H1 (cell line): ENCODE data around the gene PPP2R2C. TPM values are rescaled to one million over a fixed set of nuclear protein-coding genes. Genes with fewer than 3 reads are reported as not detected.

Source experiments
- CTCF ChIA-PET: fragments of 300-600 bp; sonication (Branson Sonifier 250); formaldehyde crosslinking; loops from one replicate; lab custom pipeline; 2021; ENCODE audit not compliant: partially characterized antibody; lab: Charles Lee
- POLR2A ChIA-PET: fragments of 300-600 bp; sonication (Branson Sonifier 250); formaldehyde crosslinking; loops from one replicate; lab custom pipeline; 2021; ENCODE audit warnings: inconsistent platforms; ENCODE audit not compliant: partially characterized antibody; lab: Charles Lee
- DNase-seq, 2 experiments: peaks; one replicate each; pipeline versions ENCODE4 v3.0.0 to v3.0.0-alpha.2; 2010 to 2022; ENCODE audit warnings: low spot score in 2 of 2, low read depth in 1 of 2, mixed read lengths in 1 of 2
- FAIRE-seq: peaks from 2 replicates; lab custom pipeline; 2011; peaks lifted over from hg19 to GRCh38; lab: Jason Lieb, UNC
- H2AFZ ChIP-seq: 2 replicates; pipeline ENCODE4 v1.8.1; 2012; ENCODE audit warnings: low read length, inconsistent platforms
- H2AK5ac ChIP-seq: 2 replicates; pipeline ENCODE4 v1.6.1; 2013; ENCODE audit warnings: low read depth, low read length
- H2BK120ac ChIP-seq: replicated peaks from 2 replicates; pipeline ENCODE3; 2013; ENCODE audit warnings: low read depth, low read length, inconsistent platforms
- H2BK12ac ChIP-seq: 2 replicates; pipeline ENCODE4 v1.6.1; 2013; ENCODE audit warnings: low read depth, low read length
- H2BK15ac ChIP-seq: 2 replicates; pipeline ENCODE4 v1.6.1; 2013; ENCODE audit warnings: low read length
- H2BK20ac ChIP-seq: 2 replicates; pipeline ENCODE4 v1.6.1; 2013; ENCODE audit warnings: low read length
- H2BK5ac ChIP-seq: 2 replicates; pipeline ENCODE4 v1.6.1; 2013; ENCODE audit warnings: low read depth, low read length
- H3K14ac ChIP-seq: 2 replicates; pipeline ENCODE4 v1.6.1; 2013; ENCODE audit warnings: inconsistent platforms; ENCODE audit not compliant: insufficient read length
- H3K18ac ChIP-seq: 2 replicates; pipeline ENCODE4 v1.6.1; 2013; ENCODE audit warnings: low read length; ENCODE audit errors: extremely low read depth
- H3K23ac ChIP-seq: 2 replicates; pipeline ENCODE4 v1.6.1; 2013; ENCODE audit warnings: inconsistent platforms; ENCODE audit not compliant: insufficient read length
- H3K23me2 ChIP-seq: 2 replicates; pipeline ENCODE4 v1.6.1; 2013; ENCODE audit warnings: low read depth, low read length
- H3K27ac ChIP-seq: 2 replicates; pipeline ENCODE4 v1.6.1; 2011; ENCODE audit warnings: low read depth, low read length, inconsistent platforms
- H3K27me3 ChIP-seq, 4 experiments: replicated peaks in 1 of 4; 1 replicate in 1 of 4; 2 replicates in 3 of 4; pipeline versions ENCODE4 v1.6.1 to v1.8.1; 2011 to 2013; ENCODE audit warnings: low read length in 3 of 4, mild to moderate bottlenecking in 3 of 4, inconsistent platforms in 2 of 4, mixed read lengths in 2 of 4, moderate library complexity in 1 of 4; ENCODE audit not compliant: control insufficient read depth in 3 of 4, insufficient read depth in 3 of 4; ENCODE audit errors: extremely low read depth in 1 of 4
- H3K36me3 ChIP-seq, 4 experiments: 2 replicates each; pipeline versions ENCODE4 v1.6.1 to v1.8.1; 2011 to 2013; ENCODE audit warnings: mild to moderate bottlenecking in 4 of 4, low read length in 3 of 4, moderate library complexity in 2 of 4, control low read depth in 1 of 4, inconsistent platforms in 1 of 4; ENCODE audit not compliant: insufficient read depth in 4 of 4, control insufficient read depth in 2 of 4
- H3K4ac ChIP-seq: replicated peaks from 2 replicates; pipeline ENCODE3; 2013; ENCODE audit warnings: low read length, low read depth, mixed read lengths, inconsistent platforms; ENCODE audit not compliant: insufficient read length
- H3K4me1 ChIP-seq, 4 experiments: replicated peaks in 1 of 4; 1 replicate in 1 of 4; 2 replicates in 3 of 4; pipeline versions ENCODE4 v1.6.1 to v1.8.1; 2011 to 2013; ENCODE audit warnings: low read length in 3 of 4, inconsistent platforms in 2 of 4, mixed read lengths in 1 of 4; ENCODE audit not compliant: insufficient read depth in 4 of 4, control insufficient read depth in 3 of 4
- H3K4me2 ChIP-seq, 2 experiments: 2 replicates each; pipeline versions ENCODE4 v1.6.1 to v1.8.1; 2011 to 2013; ENCODE audit warnings: low read depth in 2 of 2, low read length in 2 of 2, control low read depth in 1 of 2, inconsistent platforms in 1 of 2, mild to moderate bottlenecking in 1 of 2; ENCODE audit not compliant: insufficient read depth in 1 of 2
- H3K4me3 ChIP-seq, 4 experiments: fragments of 200-600, 300-600 bp in 1 of 4; sonication (generic), shearing (Covaris generic), sonication (Bioruptor Twin) in 1 of 4; 2 replicates each; pipeline versions ENCODE4 v1.5.1 to v1.8.1; 2011 to 2016; ENCODE audit warnings: low read length in 4 of 4, low read depth in 3 of 4, control low read depth in 2 of 4, inconsistent platforms in 2 of 4, mild to moderate bottlenecking in 2 of 4, mixed read lengths in 1 of 4, moderate library complexity in 1 of 4; ENCODE audit not compliant: insufficient read depth in 2 of 4; ENCODE audit errors: extremely low read depth in 1 of 4
- H3K56ac ChIP-seq: replicated peaks from 2 replicates; pipeline ENCODE3; 2013; ENCODE audit warnings: low read depth, mild to moderate bottlenecking, mixed read lengths, low read length, inconsistent platforms; ENCODE audit not compliant: insufficient read length
- H3K79me1 ChIP-seq: 2 replicates; pipeline ENCODE4 v1.6.1; 2013; ENCODE audit warnings: low read depth, low read length, control low read depth
- H3K79me2 ChIP-seq, 2 experiments: 2 replicates each; pipeline versions ENCODE4 v1.6.1 to v1.8.1; 2012 to 2013; ENCODE audit warnings: low read length in 2 of 2, mild to moderate bottlenecking in 2 of 2, inconsistent platforms in 1 of 2; ENCODE audit not compliant: insufficient read depth in 2 of 2, control insufficient read depth in 1 of 2
- H3K9ac ChIP-seq, 4 experiments: replicated peaks in 1 of 4; 1 replicate in 1 of 4; 2 replicates in 3 of 4; pipeline versions ENCODE4 v1.6.1 to v1.8.1; 2011 to 2013; ENCODE audit warnings: low read depth in 3 of 4, low read length in 3 of 4, control low read depth in 2 of 4, mild to moderate bottlenecking in 2 of 4, moderate library complexity in 2 of 4, inconsistent platforms in 1 of 4; ENCODE audit errors: extremely low read depth in 1 of 4
- H3K9me3 ChIP-seq, 2 experiments: 2 replicates each; pipeline versions ENCODE4 v1.6.1 to v1.8.1; 2012 to 2013; ENCODE audit warnings: mild to moderate bottlenecking in 2 of 2, moderate library complexity in 2 of 2, control low read depth in 1 of 2, inconsistent platforms in 1 of 2, low read depth in 1 of 2, low read length in 1 of 2, mixed read lengths in 1 of 2; ENCODE audit not compliant: insufficient read depth in 2 of 2
- H4K20me1 ChIP-seq, 2 experiments: replicated peaks in 1 of 2; 2 replicates each; pipeline versions ENCODE3 to v1.8.1; 2011 to 2013; ENCODE audit warnings: inconsistent platforms in 2 of 2, low read length in 2 of 2, mild to moderate bottlenecking in 1 of 2; ENCODE audit not compliant: insufficient read depth in 2 of 2, control insufficient read depth in 1 of 2
- H4K5ac ChIP-seq: 2 replicates; pipeline ENCODE4 v1.6.1; 2013; ENCODE audit warnings: low read length, low read depth, mixed read lengths, inconsistent platforms; ENCODE audit not compliant: insufficient read length
- H4K8ac ChIP-seq: 2 replicates; pipeline ENCODE4 v1.8.0; 2013; ENCODE audit warnings: mild to moderate bottlenecking, moderate library complexity, low read length, inconsistent platforms; ENCODE audit not compliant: insufficient read depth; ENCODE audit errors: extremely low read depth
- H4K91ac ChIP-seq: replicated peaks from 2 replicates; pipeline ENCODE3; 2013; ENCODE audit warnings: low read length, mixed read lengths, inconsistent platforms; ENCODE audit not compliant: insufficient read length
- CBX5 ChIP-seq: fragments of 300-800, 300-1000 bp; sonication (generic); IDR thresholded peaks from 2 replicates; pipeline ENCODE4 v1.7.1; 2016; ENCODE audit warnings: antibody characterized with exemption, low read length, low read depth
- SIRT6 ChIP-seq: IDR thresholded peaks from one replicate; pipeline ENCODE4 v1.7.1; 2012; ENCODE audit warnings: low read length, inconsistent platforms
- WGBS, 2 experiments: shearing (Covaris generic) in 1 of 2; methylation state at CpG; one replicate each; pipeline versions ENCODE4 v1.1.6 to v1.1.7; 2013 to 2015; ENCODE audit warnings: low lambda C conversion rate in 2 of 2, mixed read lengths in 2 of 2, inconsistent platforms in 1 of 2, low coverage in 1 of 2, missing lambda C conversion rate in 1 of 2; ENCODE audit not compliant: insufficient replicate concordance in 2 of 2, insufficient coverage in 1 of 2, insufficient read length in 1 of 2; ENCODE audit errors: extremely low coverage in 1 of 2, missing lambda C conversion rate in 1 of 2; 5-methylcytosine and 5-hydroxymethylcytosine counted together
- polyA plus RNA-seq, 7 experiments: library from polyadenylated mRNA; depleted of rRNA in 3 of 7; stranded (reverse) in 5 of 7; unstranded in 2 of 7; fragments of >200 nt in 5 of 7; fragments of 200-250 nt in 2 of 7; gene quantifications; 1 replicate in 5 of 7; 2 replicates in 1 of 7; 4 replicates in 1 of 7; pipeline versions ENCODE4 v1.2.1 to v1.2.3, GENCODE V29; 2011 to 2013; ENCODE audit warnings: missing spikeins in 2 of 7, mixed read lengths in 2 of 7
- total RNA-seq: library from RNA; stranded (reverse); fragmentation: NEBNext Ultra II Directional; extraction: Animal tissue kit (Norgen Biotek cat#: 25700); gene quantifications from 2 replicates; pipeline ENCODE4 v1.2.1, GENCODE V29; 2021

The PPP2R2C gene
- total and polyA plus RNA-seq, 2 of the 8 experiments (the other 6 are each of a cell fraction or from before 2014, with no cell fraction given), result 6.4 TPM

DNA sequence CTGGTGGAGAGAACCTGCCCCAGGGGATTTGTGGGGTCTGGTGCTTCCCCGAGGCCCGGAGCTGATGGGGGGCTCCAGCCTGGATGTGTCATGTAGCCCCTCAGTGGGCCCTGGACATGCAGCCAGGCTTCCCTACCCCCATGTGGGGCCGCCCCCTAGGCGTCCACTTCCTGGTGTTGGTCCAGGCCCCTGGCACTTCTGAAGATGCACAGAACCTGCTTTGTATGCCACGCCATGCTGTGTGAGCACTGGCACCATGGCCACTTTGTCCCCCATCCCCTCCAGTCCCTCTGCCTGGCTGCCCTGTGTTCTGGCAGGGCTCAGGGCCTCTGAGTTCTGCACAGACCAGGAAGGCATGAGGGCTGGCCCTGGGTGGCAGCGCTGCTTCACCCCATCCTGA, 173.6 kb downstream of the PPP2R2C start:
- no peak overlapping the region for H3K18ac ChIP-seq
- H3K27ac ChIP-seq, result no peak overlapping the region
- no peak overlapping the region for H2BK20ac ChIP-seq
- peaks cover 5% of the 10 kb centered on the region; the same call in 1 of the 2 replicates for H3K23me2 ChIP-seq
- no peaks in the 10 kb centered on the region for H3K4me1 ChIP-seq
- no peak overlapping the region for H2BK12ac ChIP-seq
- H4K20me1 ChIP-seq, result peaks cover 0 to 10% of the 10 kb centered on the region in 2 experiments
- H4K91ac ChIP-seq, result no peak overlapping the region
- no peak overlapping the region for H3K9ac ChIP-seq
- no peaks in the 10 kb centered on the region for H3K27me3 ChIP-seq
- no peak overlapping the region for H3K14ac ChIP-seq
- 0 out of 2 replicates have a peak, but pooled peaks cover 1% of the 10 kb centered on the region for H3K79me1 ChIP-seq
- WGBS, 2 experiments, result 93% methylated on average over 6 of the region's 6 CpGs; no CpG with 5 or more reads in 1 of the 2 experiments
- H3K9me3 ChIP-seq, result no peaks in the 10 kb centered on the region
- no peak for FAIRE-seq
- CTCF ChIA-PET, result interaction anchor here (0.7 to 1.3 kb wide), 3 partner anchors 29 to 141 kb away, joined by 3 read pairs; no protein-coding TSS in a partner anchor
- H2BK5ac ChIP-seq, result no peak overlapping the region; the same call in 1 of the 2 replicates
- no peak overlapping the region for H2AK5ac ChIP-seq
- no peak overlapping the region for H2BK120ac ChIP-seq
- H3K4me2 ChIP-seq, result no peak overlapping the region
- no peak overlapping the region for H4K8ac ChIP-seq
- no peak overlapping the region for H3K56ac ChIP-seq
- no peak overlapping the region for H2AFZ ChIP-seq
- no peak overlapping the region for H4K5ac ChIP-seq
- POLR2A ChIA-PET, result interaction anchor here (0.6 kb wide), 1 partner anchor 25 kb away, joined by 3 read pairs; no protein-coding TSS in a partner anchor
- no peak overlapping the region for H3K4ac ChIP-seq
- H3K4me3 ChIP-seq, result no peak overlapping the region
- H3K79me2 ChIP-seq, result no peaks in the 10 kb centered on the region
- H2BK15ac ChIP-seq, result no peak overlapping the region
- peaks cover 0 to 28% (median 20%) of the 10 kb centered on the region in 4 experiments; a peak in 6 of 8 replicates for H3K36me3 ChIP-seq
- H3K23ac ChIP-seq, result no peak overlapping the region
- no peak for DNase-seq
- TF ChIP-seq CBX5 (no peak), SIRT6 (no peak)
